ENCODE measurements around the gene RBM44. TPM values are rescaled to one million over a fixed set of nuclear protein-coding genes. Genes with fewer than 3 reads are reported as not detected.

The RBM44 gene
- total RNA-seq, 1 experiment from 2014 or later, result 1.0 TPM

GRCh38 chr2:237864444-237864931 is 65.9 kb downstream of the RBM44 start:
- Mint-ChIP-seq H3K36me3 (ENCODE audit: insufficient read depth, unreplicated experiment) (peaks cover 30% of the 10 kb centered on the region), H3K4me3 (ENCODE audit: low read depth, unreplicated experiment) (peak overlapping the region; percentile 36), H3K9me3 (ENCODE audit: low read depth, unreplicated experiment) (no peaks in the 10 kb centered on the region), H3K27me3 (ENCODE audit: unreplicated experiment) (no peaks in the 10 kb centered on the region), H3K27ac (ENCODE audit: unreplicated experiment) (peak overlapping the region; percentile 48), H3K4me1 (ENCODE audit: low read depth, unreplicated experiment) (peaks cover 74% of the 10 kb centered on the region)
- DNase-seq, result no peak
- CTCF ChIA-PET, result interaction anchor here (0.6 kb wide), 1 partner anchor 96 kb away, joined by 5 read pairs; no protein-coding TSS in a partner anchor
- BruUV-seq (replicated peaks), result no TSS peak
- intact Hi-C loops (cut with micrococcal nuclease; ENCODE audit: unreplicated experiment), result loop anchor here (10.0 kb wide), 1 partner anchor 60 kb away; no protein-coding TSS in a partner anchor
- TF ChIP-seq CTCF (IDR thresholded peaks at IDR 0.05; ENCODE audit: unreplicated experiment), result no peak

GRCh38 chr2:237864940-237865622 is 66.5 kb downstream of the RBM44 start:
- Mint-ChIP-seq H3K4me1 (ENCODE audit: low read depth, unreplicated experiment) (peaks cover 72% of the 10 kb centered on the region), H3K9me3 (ENCODE audit: low read depth, unreplicated experiment) (no peaks in the 10 kb centered on the region), H3K27me3 (ENCODE audit: unreplicated experiment) (no peaks in the 10 kb centered on the region), H3K27ac (ENCODE audit: unreplicated experiment) (peak overlapping the region; percentile 79), H3K4me3 (ENCODE audit: low read depth, unreplicated experiment) (peak overlapping the region; percentile 36), H3K36me3 (ENCODE audit: insufficient read depth, unreplicated experiment) (peaks cover 26% of the 10 kb centered on the region)
- intact Hi-C loops (cut with micrococcal nuclease; ENCODE audit: unreplicated experiment), result loop anchor here (10.0 kb wide), 1 partner anchor 60 kb away; no protein-coding TSS in a partner anchor
- CTCF ChIA-PET, result interaction anchor here (0.6 kb wide), 1 partner anchor 97 kb away, joined by 5 read pairs; no protein-coding TSS in a partner anchor
- peak; percentile 55 for DNase-seq
- BruUV-seq (replicated peaks), result no TSS peak
- TF ChIP-seq CTCF (IDR thresholded peaks at IDR 0.05; ENCODE audit: unreplicated experiment), result no peak

GRCh38 chr2:237865623-237866041 is 67.1 kb downstream of the RBM44 start:
- intact Hi-C loops (cut with micrococcal nuclease; ENCODE audit: unreplicated experiment), result loop anchor here (10.0 kb wide), 1 partner anchor 59 kb away; no protein-coding TSS in a partner anchor
- no peak for TF ChIP-seq CTCF (IDR thresholded peaks at IDR 0.05; ENCODE audit: unreplicated experiment)
- no peaks in the 10 kb centered on the region for H3K27me3 Mint-ChIP-seq (ENCODE audit: unreplicated experiment)
- peaks cover 67% of the 10 kb centered on the region for H3K4me1 Mint-ChIP-seq (ENCODE audit: low read depth, unreplicated experiment)
- CTCF ChIA-PET, result interaction anchor here (0.6 to 1.0 kb wide), 2 partner anchors 51 to 58 kb away, joined by 3 to 4 read pairs; no protein-coding TSS in a partner anchor
- no peak for DNase-seq
- peaks cover 23% of the 10 kb centered on the region for H3K36me3 Mint-ChIP-seq (ENCODE audit: insufficient read depth, unreplicated experiment)
- H3K9me3 Mint-ChIP-seq (ENCODE audit: low read depth, unreplicated experiment), result no peaks in the 10 kb centered on the region
- BruUV-seq (replicated peaks), result no TSS peak
- no peak overlapping the region for H3K4me3 Mint-ChIP-seq (ENCODE audit: low read depth, unreplicated experiment)
- H3K27ac Mint-ChIP-seq (ENCODE audit: unreplicated experiment), result peak overlapping the region; percentile 79

GRCh38 chr2:237866101-237866621 is 67.6 kb downstream of the RBM44 start:
- Mint-ChIP-seq H3K4me3 (ENCODE audit: low read depth, unreplicated experiment) (peak overlapping the region; percentile 33), H3K27ac (ENCODE audit: unreplicated experiment) (peak overlapping the region; percentile 79), H3K36me3 (ENCODE audit: insufficient read depth, unreplicated experiment) (peaks cover 23% of the 10 kb centered on the region), H3K9me3 (ENCODE audit: low read depth, unreplicated experiment) (no peaks in the 10 kb centered on the region), H3K27me3 (ENCODE audit: unreplicated experiment) (no peaks in the 10 kb centered on the region), H3K4me1 (ENCODE audit: low read depth, unreplicated experiment) (peaks cover 65% of the 10 kb centered on the region)
- BruUV-seq (replicated peaks), result no TSS peak
- intact Hi-C loops (cut with micrococcal nuclease; ENCODE audit: unreplicated experiment), result loop anchor here (10.0 kb wide), 1 partner anchor 59 kb away; no protein-coding TSS in a partner anchor
- CTCF ChIA-PET, result interaction anchor here (0.6 to 1.0 kb wide), 2 partner anchors 51 to 57 kb away, joined by 3 to 4 read pairs; no protein-coding TSS in a partner anchor
- no peak for TF ChIP-seq CTCF (IDR thresholded peaks at IDR 0.05; ENCODE audit: unreplicated experiment)
- peak; percentile 32 for DNase-seq
